Thymus (tissue), 11 donors: ENCODE measurements around the gene SEZ6L. TPM values are rescaled to one million over a fixed set of nuclear protein-coding genes. Genes with fewer than 3 reads are reported as not detected.

Experiments
- DNase-seq, 9 donors: peaks; one replicate each; pipeline ENCODE4 v3.0.0-alpha.2; 2013; ENCODE audit warnings: low spot score in 9 of 9, low read depth in 6 of 9, missing footprints in 1 of 9
- H3K27ac ChIP-seq, 2 donors: one replicate each; pipeline ENCODE4 v1.5.1; 2013; ENCODE audit warnings: control low read depth in 1 of 2, low read depth in 1 of 2, low read length in 1 of 2, mild to moderate bottlenecking in 1 of 2, moderate library complexity in 1 of 2
- H3K27me3 ChIP-seq, 2 donors: one replicate each; pipeline ENCODE4 v1.5.1; 2013; ENCODE audit warnings: low read length in 1 of 2; ENCODE audit not compliant: control insufficient read depth in 2 of 2, insufficient read depth in 1 of 2
- H3K36me3 ChIP-seq, 2 donors: one replicate each; pipeline ENCODE4 v1.5.1; 2013; ENCODE audit warnings: low read length in 1 of 2, mild to moderate bottlenecking in 1 of 2, moderate library complexity in 1 of 2; ENCODE audit not compliant: control insufficient read depth in 2 of 2, insufficient read depth in 2 of 2
- H3K4me1 ChIP-seq, 2 donors: one replicate each; pipeline ENCODE4 v1.5.1; 2013; ENCODE audit warnings: low read length in 2 of 2; ENCODE audit not compliant: control insufficient read depth in 2 of 2, insufficient read depth in 2 of 2
- H3K4me3 ChIP-seq, 2 donors: one replicate each; pipeline ENCODE4 v1.5.1; 2013; ENCODE audit warnings: low read length in 2 of 2, control low read depth in 1 of 2, mild to moderate bottlenecking in 1 of 2
- H3K9me3 ChIP-seq, 2 donors: one replicate each; pipeline ENCODE4 v1.5.1; 2013; ENCODE audit warnings: low read length in 1 of 2, mild to moderate bottlenecking in 1 of 2; ENCODE audit not compliant: control insufficient read depth in 2 of 2, insufficient read depth in 1 of 2
- WGBS: extraction: QIAGEN DNeasy Blood & Tissue Kit; methylation state at CpG from one replicate; pipeline ENCODE4 v1.1.7; 2013; 5-methylcytosine and 5-hydroxymethylcytosine counted together
- polyA plus RNA-seq: library from polyadenylated mRNA; stranded (reverse); fragments of 200-250 nt; gene quantifications from one replicate; pipeline ENCODE4 v1.2.3, GENCODE V29; 2013
- total RNA-seq: library from RNA; stranded (reverse); fragments of 120-200 nt; gene quantifications from one replicate; pipeline ENCODE4 v1.2.4, GENCODE V29; 2013
- donor health status: healthy.

SEZ6L gene
- total and polyA plus RNA-seq, 2 donors: 0.37 to 0.90 TPM

DNA sequence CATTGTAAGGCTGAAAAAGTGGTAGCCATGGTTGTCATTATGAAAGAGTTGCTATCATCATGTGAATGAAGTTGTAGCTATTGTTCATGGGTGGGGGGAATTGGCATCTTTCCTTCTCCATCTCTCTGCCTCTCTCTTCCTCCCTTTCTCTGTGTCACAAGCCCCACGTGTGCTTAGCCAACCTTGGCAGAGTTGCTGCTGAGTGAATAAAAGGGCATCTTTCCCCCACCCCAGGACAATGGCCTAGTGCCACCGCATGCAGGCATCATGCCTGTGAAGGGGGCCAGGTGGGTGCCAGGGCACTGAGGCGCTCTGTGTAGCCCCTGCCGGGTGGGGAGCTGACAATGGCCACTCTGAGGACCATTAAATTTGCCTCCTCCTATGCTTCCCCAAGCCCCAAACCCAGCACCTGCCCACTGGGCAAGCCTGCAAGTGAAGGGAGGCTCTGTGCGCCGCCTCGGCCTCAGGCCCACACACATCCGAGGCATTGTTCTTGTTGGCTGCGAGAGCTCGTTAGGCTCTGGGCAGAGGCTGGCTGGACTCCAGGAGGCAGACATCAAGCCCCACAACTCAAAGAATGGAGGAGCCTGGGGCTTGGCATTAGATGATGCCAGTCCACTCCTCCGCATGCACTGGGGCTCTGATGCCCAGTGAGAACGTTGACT is 103.9 kb downstream of the SEZ6L start:
- 94% methylated on average over 12 of the region's 12 CpGs for WGBS
- Histone ChIP-seq H3K27me3 (peaks cover 0 to 4% of the 10 kb centered on the region in 2 donors), H3K4me3 (no peak overlapping the region), H3K36me3 (no peaks in the 10 kb centered on the region), H3K4me1 (no peaks in the 10 kb centered on the region), H3K27ac (no peak overlapping the region), H3K9me3 (no peaks in the 10 kb centered on the region)
- DNase-seq: no peak

DNA sequence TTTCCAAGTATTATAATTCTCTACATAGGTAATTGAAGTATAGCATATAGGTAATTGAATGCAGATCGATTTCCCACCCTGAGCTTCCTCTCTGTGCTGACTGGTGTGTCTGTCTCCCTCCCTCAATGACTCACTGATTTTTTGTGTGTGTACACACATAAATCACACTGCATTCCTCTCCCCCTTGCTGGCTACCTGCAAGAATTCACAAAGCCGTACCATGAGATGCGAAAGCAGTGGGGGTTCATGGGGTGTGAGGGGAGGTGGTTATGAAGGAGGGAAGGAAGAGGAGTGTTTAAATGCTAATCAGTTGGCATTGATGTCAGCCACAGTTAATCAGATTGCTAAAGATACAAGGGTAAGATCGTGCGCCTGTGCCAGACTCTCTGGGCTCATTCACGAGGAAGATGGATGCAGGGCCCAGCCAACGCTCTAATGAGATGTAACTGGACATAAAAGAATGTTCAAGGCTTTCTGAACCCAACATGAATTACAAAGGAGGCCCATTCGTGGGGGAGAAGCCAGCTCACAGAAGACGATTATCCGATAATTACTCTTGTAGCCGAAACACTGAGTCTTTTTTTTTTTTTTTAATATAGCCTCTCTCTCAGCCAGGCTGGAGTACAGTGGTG is 107.4 kb downstream of the SEZ6L start:
- H3K36me3 ChIP-seq: no peaks in the 10 kb centered on the region
- 84% methylated on average over 11 of the region's 11 CpGs for WGBS
- peaks cover 0 to 2% of the 10 kb centered on the region in 2 donors for H3K27me3 ChIP-seq
- DNase-seq: no peak
- no peak overlapping the region for H3K4me3 ChIP-seq
- H3K9me3 ChIP-seq: no peaks in the 10 kb centered on the region
- no peaks in the 10 kb centered on the region for H3K4me1 ChIP-seq
- H3K27ac ChIP-seq: no peak overlapping the region

DNA sequence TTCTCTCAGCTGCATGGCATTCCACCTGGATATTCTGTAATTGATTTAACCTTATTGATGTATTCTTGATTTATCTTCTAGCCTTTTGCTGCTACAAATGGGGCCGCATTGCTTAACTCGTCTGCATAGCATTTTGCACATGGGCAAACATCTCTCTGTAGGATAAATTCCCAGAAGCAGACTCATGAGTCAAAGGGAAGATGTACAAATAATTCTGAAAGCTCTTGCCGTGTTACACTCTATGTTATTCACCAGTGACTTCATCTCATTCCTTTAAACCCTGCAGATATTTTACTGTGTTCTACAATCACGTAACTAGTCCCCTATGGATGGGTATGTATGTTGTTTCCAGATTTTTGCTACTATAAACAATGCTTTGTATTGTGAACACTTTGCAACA is 112.7 kb downstream of the SEZ6L start:
- no peaks in the 10 kb centered on the region for H3K9me3 ChIP-seq
- H3K4me1 ChIP-seq: peaks cover 8 to 12% of the 10 kb centered on the region in 2 donors
- H3K4me3 ChIP-seq: no peak overlapping the region
- no peaks in the 10 kb centered on the region for H3K27me3 ChIP-seq
- no peak for DNase-seq
- no peak overlapping the region for H3K27ac ChIP-seq
- no peaks in the 10 kb centered on the region for H3K36me3 ChIP-seq
- WGBS: 95% methylated on average over 4 of the region's 4 CpGs

DNA sequence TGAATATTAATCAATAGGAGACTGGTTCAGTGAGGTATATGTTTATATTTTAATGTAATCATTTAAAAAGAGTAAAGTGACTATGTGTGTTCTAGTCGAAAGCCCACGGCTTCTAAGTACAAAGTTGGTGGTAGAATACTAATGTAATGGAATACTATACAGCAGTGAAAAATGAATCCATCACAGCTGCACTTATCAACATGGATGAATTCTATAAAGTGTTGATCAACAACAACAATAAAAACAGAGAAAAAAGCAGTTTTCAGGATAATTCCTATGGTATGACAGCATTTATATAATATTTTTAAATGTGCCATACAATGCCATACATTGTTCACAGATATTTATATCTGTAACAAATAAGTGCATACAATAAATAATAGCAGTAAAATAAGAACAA is 114.1 kb downstream of the SEZ6L start:
- WGBS: 97% methylated on average over 2 of the region's 2 CpGs
- no peaks in the 10 kb centered on the region for H3K9me3 ChIP-seq
- peaks cover 14 to 25% of the 10 kb centered on the region in 2 donors for H3K4me1 ChIP-seq
- no peaks in the 10 kb centered on the region for H3K27me3 ChIP-seq
- no peak overlapping the region for H3K27ac ChIP-seq
- no peak overlapping the region for H3K4me3 ChIP-seq
- no peaks in the 10 kb centered on the region for H3K36me3 ChIP-seq
- DNase-seq: no peak

DNA sequence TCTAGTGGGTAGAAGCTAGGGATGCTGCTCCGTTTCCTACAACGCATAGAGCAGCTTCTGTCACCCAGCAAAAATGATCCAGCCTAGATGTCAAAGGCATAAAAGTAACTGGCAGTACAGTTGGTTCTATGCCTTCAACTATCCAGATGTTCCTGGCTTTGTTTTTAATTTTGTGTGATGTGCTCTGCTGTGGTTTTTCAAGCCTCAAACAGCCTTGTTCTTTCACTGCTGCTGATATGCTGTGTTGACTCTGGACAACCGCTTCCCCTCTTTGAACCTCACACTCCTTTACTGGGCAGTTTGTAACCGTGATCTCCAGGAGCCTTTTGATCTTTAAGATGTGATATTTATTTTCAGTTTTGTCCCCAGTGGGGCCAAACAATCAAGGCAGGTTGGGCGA is 116.4 kb downstream of the SEZ6L start:
- Histone ChIP-seq H3K36me3 (no peaks in the 10 kb centered on the region), H3K27me3 (no peaks in the 10 kb centered on the region), H3K4me3 (no peak overlapping the region), H3K4me1 (peaks cover 14 to 25% of the 10 kb centered on the region in 2 donors), H3K9me3 (no peaks in the 10 kb centered on the region), H3K27ac (no peak overlapping the region)
- peak in 4 of 9 donors; percentile 11 to 50 (median 14) for DNase-seq
- WGBS: 44% methylated on average over 5 of the region's 5 CpGs

DNA sequence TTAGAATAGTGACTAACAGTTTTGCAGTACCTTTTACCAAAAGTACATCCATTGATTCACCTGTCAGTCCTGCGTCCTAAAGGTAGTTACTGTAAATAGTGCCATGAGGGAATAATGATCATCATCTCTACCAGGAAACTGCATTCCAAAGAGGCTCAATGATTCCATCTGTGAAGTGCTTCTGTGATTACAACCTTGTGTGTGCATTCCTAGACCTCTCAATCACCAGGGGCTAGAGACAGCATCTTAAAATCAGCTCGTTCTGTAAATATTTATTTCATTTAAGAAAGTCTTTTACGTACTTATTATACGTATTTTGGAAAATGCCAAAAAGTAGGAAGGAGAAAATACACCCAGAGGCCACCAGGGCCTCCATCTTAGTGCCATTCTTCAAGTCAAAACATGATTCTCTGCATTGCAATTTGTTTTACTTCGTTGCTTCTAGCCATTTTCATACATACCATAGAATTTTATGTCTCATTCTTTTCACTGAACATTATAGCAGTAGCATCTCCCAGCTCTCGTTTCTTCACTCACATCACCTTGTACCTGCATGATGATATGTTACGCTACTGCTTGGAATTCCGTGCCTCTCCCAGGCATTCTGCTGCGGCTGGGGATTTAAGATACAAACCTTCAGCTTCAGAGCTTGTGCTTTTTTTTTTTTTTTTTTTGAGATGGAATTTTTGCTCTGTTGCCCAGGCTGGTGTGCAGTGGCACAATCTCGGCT is 117.0 kb downstream of the SEZ6L start:
- peaks cover 14 to 25% of the 10 kb centered on the region in 2 donors for H3K4me1 ChIP-seq

DNA sequence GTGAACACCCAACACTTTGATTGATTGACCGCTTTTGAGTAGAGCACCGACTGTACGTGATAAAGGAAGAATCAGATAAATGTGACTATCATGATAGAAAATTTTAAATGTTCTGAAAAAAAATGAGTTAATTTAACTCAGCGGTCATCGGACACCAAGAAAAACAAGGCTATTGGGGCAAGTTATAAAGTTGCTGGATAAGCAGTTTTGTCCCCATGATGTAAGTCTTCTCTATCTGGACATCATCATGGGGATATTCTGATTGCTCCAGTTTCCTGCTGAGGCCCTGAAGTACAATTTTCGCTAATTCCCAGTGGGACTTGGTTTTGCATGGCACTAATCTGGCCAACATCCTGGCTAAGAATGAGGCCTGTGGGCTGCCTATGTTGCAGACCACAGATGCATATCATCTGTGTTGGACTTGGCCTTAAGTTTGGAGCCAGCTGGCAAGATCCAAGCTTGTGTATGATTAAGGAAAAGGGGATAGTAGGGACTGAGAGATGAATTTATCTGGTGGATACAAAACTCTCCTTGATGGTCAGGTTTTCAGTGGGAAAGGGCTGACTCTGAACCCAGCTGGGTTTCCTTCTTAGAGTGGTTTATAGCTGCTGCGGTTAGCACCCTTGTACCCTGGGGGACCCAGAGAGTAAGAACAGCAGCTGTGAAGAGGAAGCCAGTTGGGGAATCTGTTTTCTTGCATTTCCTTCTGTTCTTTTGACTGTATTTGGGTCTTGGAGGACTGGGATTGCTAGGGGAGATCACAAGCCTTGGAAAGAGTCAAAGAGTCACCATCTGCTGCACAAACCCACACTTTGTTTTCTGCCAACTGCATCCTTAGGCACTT is 118.3 kb downstream of the SEZ6L start:
- Histone ChIP-seq H3K9me3 (no peaks in the 10 kb centered on the region), H3K4me1 (peaks cover 14 to 25% of the 10 kb centered on the region in 2 donors), H3K27me3 (no peaks in the 10 kb centered on the region), H3K27ac (peak overlapping the region in 1 of 2 donors; percentile 50), H3K36me3 (no peaks in the 10 kb centered on the region), H3K4me3 (no peak overlapping the region)
- 90% methylated on average over 7 of the region's 7 CpGs for WGBS
- DNase-seq: peak in 5 of 9 donors; percentile 13 to 55 (median 14)

More for the DNA sequence above, 117.0 kb downstream of the SEZ6L start:
- no peaks in the 10 kb centered on the region for H3K36me3 ChIP-seq
- H3K27me3 ChIP-seq: no peaks in the 10 kb centered on the region
- no peak for DNase-seq
- no peak overlapping the region for H3K27ac ChIP-seq
- H3K4me3 ChIP-seq: no peak overlapping the region
- H3K9me3 ChIP-seq: no peaks in the 10 kb centered on the region
- WGBS: 95% methylated on average over 10 of the region's 10 CpGs

DNA sequence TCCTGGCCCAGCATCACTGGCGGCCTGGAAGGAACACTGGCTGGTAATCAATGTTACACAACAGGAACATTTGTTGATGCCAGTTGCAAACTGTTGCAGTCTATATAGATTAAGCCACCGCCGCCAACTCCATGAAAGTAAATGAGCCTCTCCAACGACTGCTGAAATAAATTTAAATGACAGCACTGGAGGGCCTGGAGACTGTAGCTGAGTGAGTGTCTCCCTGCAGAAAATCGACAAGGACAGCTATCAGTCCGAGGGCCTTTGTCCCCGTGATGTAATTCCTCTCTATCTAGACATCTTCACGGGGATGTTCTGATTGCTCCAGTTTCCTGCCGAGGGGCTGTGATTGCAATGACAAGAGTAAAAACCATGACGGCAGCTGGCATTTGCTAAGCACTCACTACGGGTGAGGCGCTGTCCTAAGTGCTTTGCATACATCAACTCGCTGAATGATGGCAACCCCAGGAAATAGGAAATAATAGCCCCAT is 120.4 kb downstream of the SEZ6L start:
- Histone ChIP-seq H3K4me1 (peaks cover 14 to 30% of the 10 kb centered on the region in 2 donors), H3K4me3 (no peak overlapping the region), H3K27ac (no peak overlapping the region), H3K27me3 (no peaks in the 10 kb centered on the region), H3K9me3 (no peaks in the 10 kb centered on the region), H3K36me3 (no peaks in the 10 kb centered on the region)
- 86% methylated on average over 13 of the region's 13 CpGs for WGBS
- no peak for DNase-seq
